SH-SY5Y (cell line): ENCODE results near the gene PPM1H.

Experiments used
- GATA2 ChIP-seq: IDR thresholded peaks from 2 replicates; pipeline ENCODE4 v1.6.1; 2011; ENCODE audit warnings: mild to moderate bottlenecking, low read depth, low read length
- GATA3 ChIP-seq: IDR thresholded peaks from 2 replicates; pipeline ENCODE4 v1.6.1; 2011; ENCODE audit warnings: low read depth, mild to moderate bottlenecking, low read length, moderate library complexity

DNA sequence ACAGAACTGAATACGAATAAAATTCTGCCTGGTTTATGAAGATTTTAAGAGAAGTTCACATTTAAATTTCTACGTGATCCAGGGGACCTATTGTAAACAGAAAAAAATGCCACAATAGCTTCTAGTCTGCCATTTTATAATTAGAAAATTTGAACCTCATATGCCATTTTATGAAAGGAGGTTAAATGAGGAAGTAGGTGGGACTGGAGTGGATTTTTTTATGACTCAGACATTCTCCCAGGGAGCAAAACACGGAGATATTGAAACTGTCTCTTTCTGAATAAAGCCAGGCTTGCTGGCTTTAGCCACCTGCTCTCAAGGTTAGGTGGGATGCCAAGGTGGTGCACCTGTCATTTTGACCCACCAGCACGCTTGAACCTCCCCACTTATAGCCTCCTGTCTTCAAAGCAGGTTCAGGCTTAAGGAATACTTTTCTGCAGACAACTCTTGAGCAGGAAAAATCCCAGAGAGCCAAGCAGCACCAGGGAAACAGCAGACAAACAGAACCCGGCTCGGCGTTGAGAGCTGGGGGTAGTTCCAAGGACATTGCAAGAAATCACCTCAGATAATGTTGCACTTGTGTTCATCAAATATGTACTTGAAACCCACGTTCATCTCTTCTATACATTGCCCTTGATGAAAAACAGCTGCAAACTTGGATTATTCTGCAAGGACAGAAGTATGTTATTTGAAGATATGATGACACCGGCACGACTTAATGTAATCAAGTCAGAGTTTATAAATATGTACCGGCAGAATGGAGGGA lies 203.7 kb downstream of the PPM1H start:
- TF ChIP-seq GATA2 (no peak), GATA3 (no peak)
